Mesenchymal stem cell (in vitro differentiated cells and primary cell): ENCODE data around the gene TOMM70.

Experiments
- DNase-seq: peaks from one replicate; pipeline ENCODE4 v3.0.0-alpha.2; 2013
- H2AFZ ChIP-seq: one replicate; pipeline ENCODE4 v1.6.1; 2013; ENCODE audit warnings: low read depth, mild to moderate bottlenecking, control low read depth, inconsistent platforms, low read length, moderate library complexity
- H2AK5ac ChIP-seq: 2 replicates; pipeline ENCODE4 v1.6.1; 2013; ENCODE audit warnings: low read length, moderate library complexity, mild to moderate bottlenecking, inconsistent platforms; ENCODE audit not compliant: severe bottlenecking
- H2BK120ac ChIP-seq: one replicate; pipeline ENCODE4 v1.6.1; 2013; ENCODE audit warnings: low read depth, mild to moderate bottlenecking, inconsistent platforms, low read length, moderate library complexity
- H2BK12ac ChIP-seq, 2 experiments: one replicate each; pipeline ENCODE4 v1.6.1; 2013; ENCODE audit warnings: inconsistent platforms in 2 of 2, low read length in 2 of 2, mild to moderate bottlenecking in 2 of 2, moderate library complexity in 2 of 2, control low read depth in 1 of 2
- H2BK15ac ChIP-seq: one replicate; pipeline ENCODE4 v1.6.1; 2013; ENCODE audit warnings: mild to moderate bottlenecking, low read depth, inconsistent platforms; ENCODE audit not compliant: poor library complexity, severe bottlenecking
- H2BK5ac ChIP-seq: 2 replicates; pipeline ENCODE4 v1.6.1; 2013; ENCODE audit warnings: low read depth, mild to moderate bottlenecking, low read length, control low read depth, inconsistent platforms; ENCODE audit not compliant: poor library complexity, severe bottlenecking
- H3K14ac ChIP-seq, 2 experiments: one replicate each; pipeline ENCODE4 v1.6.1; 2013; ENCODE audit warnings: inconsistent platforms in 2 of 2, low read length in 2 of 2, control low read depth in 1 of 2, mild to moderate bottlenecking in 1 of 2, moderate library complexity in 1 of 2
- H3K18ac ChIP-seq, 2 experiments: one replicate each; pipeline ENCODE4 v1.6.1; 2013; ENCODE audit warnings: inconsistent platforms in 2 of 2, low read length in 2 of 2, control low read depth in 1 of 2, low read depth in 1 of 2, mild to moderate bottlenecking in 1 of 2
- H3K23ac ChIP-seq, 2 experiments: one replicate each; pipeline ENCODE4 v1.6.1; 2013; ENCODE audit warnings: inconsistent platforms in 2 of 2, low read length in 2 of 2, mild to moderate bottlenecking in 2 of 2, moderate library complexity in 2 of 2, control low read depth in 1 of 2
- H3K27ac ChIP-seq: 2 replicates; pipeline ENCODE4 v1.5.1; 2013; ENCODE audit warnings: mild to moderate bottlenecking, moderate library complexity, low read length, control low read depth, inconsistent platforms; ENCODE audit not compliant: poor library complexity, severe bottlenecking
- H3K27me3 ChIP-seq, 2 experiments: 2 replicates each; pipeline versions ENCODE4 v1.6.1 to v1.7.0; 2013; ENCODE audit warnings: low read length in 2 of 2, mild to moderate bottlenecking in 2 of 2, moderate library complexity in 2 of 2, control low read depth in 1 of 2, inconsistent platforms in 1 of 2; ENCODE audit not compliant: control insufficient read depth in 1 of 2, insufficient read depth in 1 of 2
- H3K36me3 ChIP-seq, 2 experiments: 2 replicates each; pipeline versions ENCODE4 v1.6.1 to v1.7.0; 2013; ENCODE audit warnings: low read length in 2 of 2, control low read depth in 1 of 2, inconsistent platforms in 1 of 2, low read depth in 1 of 2, mild to moderate bottlenecking in 1 of 2; ENCODE audit not compliant: insufficient read depth in 2 of 2, control insufficient read depth in 1 of 2
- H3K4ac ChIP-seq, 2 experiments: one replicate each; pipeline ENCODE4 v1.6.1; 2013; ENCODE audit warnings: inconsistent platforms in 2 of 2, low read length in 2 of 2, mild to moderate bottlenecking in 2 of 2, moderate library complexity in 2 of 2, control low read depth in 1 of 2, low read depth in 1 of 2
- H3K4me1 ChIP-seq: 2 replicates; pipeline ENCODE4 v1.6.1; 2013; ENCODE audit warnings: low read depth, low read length, control low read depth; ENCODE audit not compliant: control insufficient read depth, insufficient read depth
- H3K4me2 ChIP-seq: 2 replicates; pipeline ENCODE4 v1.6.1; 2013; ENCODE audit warnings: low read length, mild to moderate bottlenecking, inconsistent platforms; ENCODE audit not compliant: poor library complexity, severe bottlenecking
- H3K4me3 ChIP-seq, 2 experiments: 2 replicates each; pipeline versions ENCODE4 v1.5.1 to v1.7.0; 2013; ENCODE audit warnings: low read length in 2 of 2, mild to moderate bottlenecking in 2 of 2, control low read depth in 1 of 2, low read depth in 1 of 2; ENCODE audit not compliant: insufficient read depth in 1 of 2
- H3K79me1 ChIP-seq: replicated peaks from 2 replicates; pipeline ENCODE4 v1.6.1; 2013; ENCODE audit warnings: mild to moderate bottlenecking, control low read depth, low read length, inconsistent platforms; ENCODE audit not compliant: poor library complexity, severe bottlenecking
- H3K9ac ChIP-seq: 2 replicates; pipeline ENCODE4 v1.7.0; 2013; ENCODE audit warnings: mild to moderate bottlenecking, low read length, moderate library complexity
- H3K9me3 ChIP-seq: 2 replicates; pipeline ENCODE4 v1.7.0; 2013; ENCODE audit warnings: mild to moderate bottlenecking, low read length; ENCODE audit not compliant: control insufficient read depth
- H4K8ac ChIP-seq: one replicate; pipeline ENCODE4 v1.6.1; 2013; ENCODE audit warnings: inconsistent platforms, mild to moderate bottlenecking, low read length, moderate library complexity
- H4K91ac ChIP-seq: one replicate; pipeline ENCODE4 v1.6.1; 2013; ENCODE audit warnings: mild to moderate bottlenecking, low read length, inconsistent platforms
- WGBS: methylation state at CpG from one replicate; pipeline ENCODE4 v1.1.7; 2013; ENCODE audit warnings: mixed read lengths; 5-methylcytosine and 5-hydroxymethylcytosine counted together

TOMM70 gene

DNA sequence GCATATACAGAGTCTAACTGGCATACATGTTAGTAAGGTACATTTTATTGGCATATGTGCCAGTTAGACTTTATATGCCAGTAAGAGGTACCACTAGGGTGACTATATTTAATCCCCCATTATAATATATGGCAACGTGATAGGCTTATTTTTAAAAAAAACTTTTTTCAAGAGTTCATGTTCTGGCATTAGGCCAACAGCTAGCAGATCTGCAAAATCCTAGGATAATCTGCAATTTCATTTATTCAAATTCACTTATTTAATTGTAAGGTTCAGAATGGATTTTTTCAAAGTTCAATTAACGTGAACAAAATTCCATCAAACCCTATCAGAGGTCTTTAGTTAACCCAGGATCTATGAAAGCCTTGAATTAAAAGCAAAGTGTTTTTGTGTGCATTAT lies 34.5 kb downstream of the TOMM70 start:
- Histone ChIP-seq H3K4ac (no peak overlapping the region), H2BK120ac (no peak overlapping the region), H3K27ac (no peak overlapping the region), H4K91ac (no peak overlapping the region), H3K9ac (no peak overlapping the region), H2BK15ac (no peak overlapping the region), H2AK5ac (no peak overlapping the region), H3K27me3 (no peaks in the 10 kb centered on the region), H2BK5ac (no peak overlapping the region), H3K4me3 (no peak overlapping the region), H2AFZ (no peak overlapping the region), H3K9me3 (no peaks in the 10 kb centered on the region), H3K18ac (no peak overlapping the region), H3K14ac (no peak overlapping the region), H3K4me1 (no peaks in the 10 kb centered on the region), H3K79me1 (peaks cover 13% of the 10 kb centered on the region), H3K36me3 (peaks cover 13 to 93% of the 10 kb centered on the region in 2 experiments), H2BK12ac (no peak overlapping the region), H4K8ac (no peak overlapping the region), H3K23ac (no peak overlapping the region), H3K4me2 (no peak overlapping the region)
- WGBS = no CpG with 5 or more reads among the region's 2 CpGs
- DNase-seq = no peak

DNA sequence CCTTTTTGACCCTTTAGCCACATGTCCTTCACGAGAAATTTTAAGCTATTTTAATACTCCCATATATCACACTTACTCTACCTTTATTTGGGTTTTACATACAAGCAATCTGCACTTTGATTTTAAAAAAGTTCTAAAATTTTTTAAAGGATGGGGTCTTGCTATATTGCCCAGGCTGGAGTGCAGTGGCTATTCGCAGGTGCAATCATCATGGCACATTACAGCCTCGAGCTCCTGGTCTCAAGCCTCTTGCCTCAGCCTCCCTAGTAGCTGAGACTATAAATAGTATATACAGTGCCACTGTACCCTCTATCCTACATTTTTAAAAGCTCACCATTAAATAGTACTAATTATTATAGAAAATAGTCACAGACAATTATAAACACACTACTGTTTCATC lies 36.5 kb downstream of the TOMM70 start:
- no peak overlapping the region for H2BK5ac ChIP-seq
- H3K36me3 ChIP-seq = peaks cover 12 to 94% of the 10 kb centered on the region in 2 experiments
- H3K9me3 ChIP-seq = no peaks in the 10 kb centered on the region
- no peaks in the 10 kb centered on the region for H3K27me3 ChIP-seq
- no peak overlapping the region for H3K4ac ChIP-seq
- H2AK5ac ChIP-seq = no peak overlapping the region
- no peak overlapping the region for H3K14ac ChIP-seq
- H4K8ac ChIP-seq = no peak overlapping the region
- no peaks in the 10 kb centered on the region for H3K4me1 ChIP-seq
- H3K9ac ChIP-seq = no peak overlapping the region
- no peak overlapping the region for H2BK15ac ChIP-seq
- no peak overlapping the region for H3K18ac ChIP-seq
- H3K23ac ChIP-seq = no peak overlapping the region
- H4K91ac ChIP-seq = no peak overlapping the region
- no peak for DNase-seq
- no peak overlapping the region for H3K4me2 ChIP-seq
- WGBS = 100% methylated on average over 3 of the region's 3 CpGs
- no peak overlapping the region for H2BK12ac ChIP-seq
- H2AFZ ChIP-seq = no peak overlapping the region
- no peak overlapping the region for H2BK120ac ChIP-seq
- H3K4me3 ChIP-seq = no peak overlapping the region
- no peak overlapping the region for H3K27ac ChIP-seq
- H3K79me1 ChIP-seq = peaks cover 10% of the 10 kb centered on the region

DNA sequence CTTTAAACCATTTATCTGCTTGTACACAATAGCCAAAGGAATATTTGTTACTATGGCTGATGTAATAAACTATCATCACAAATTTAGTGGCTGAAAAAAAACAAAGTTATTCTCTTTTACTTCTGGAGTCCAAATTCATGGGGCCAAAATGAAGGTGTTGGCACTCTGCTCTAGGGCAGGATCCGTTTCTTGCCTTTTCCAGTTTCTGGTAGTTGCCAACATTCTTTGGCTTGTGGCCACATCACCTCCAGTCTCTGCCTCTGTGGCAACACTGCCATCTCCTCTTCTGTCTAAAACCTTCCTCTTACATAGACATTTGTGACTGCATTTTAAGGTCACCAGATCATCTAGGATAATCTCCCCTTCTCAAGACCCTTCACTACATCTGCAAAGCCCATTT lies 39.0 kb downstream of the TOMM70 start:
- Histone ChIP-seq H2BK5ac (no peak overlapping the region), H3K4me1 (no peaks in the 10 kb centered on the region), H4K8ac (no peak overlapping the region), H3K9me3 (no peaks in the 10 kb centered on the region), H3K27me3 (no peaks in the 10 kb centered on the region), H3K4me2 (no peak overlapping the region), H3K4me3 (no peak overlapping the region), H2BK15ac (no peak overlapping the region), H2BK12ac (no peak overlapping the region), H3K79me1 (peaks cover 1% of the 10 kb centered on the region), H3K27ac (no peak overlapping the region), H3K23ac (no peak overlapping the region), H3K9ac (no peak overlapping the region), H2BK120ac (no peak overlapping the region), H3K14ac (no peak overlapping the region), H2AFZ (no peak overlapping the region), H3K36me3 (peaks cover 13 to 90% of the 10 kb centered on the region in 2 experiments), H2AK5ac (no peak overlapping the region), H3K4ac (no peak overlapping the region), H3K18ac (no peak overlapping the region), H4K91ac (no peak overlapping the region)
- no peak for DNase-seq
- 97% methylated on average over 1 of the region's 1 CpG for WGBS

DNA sequence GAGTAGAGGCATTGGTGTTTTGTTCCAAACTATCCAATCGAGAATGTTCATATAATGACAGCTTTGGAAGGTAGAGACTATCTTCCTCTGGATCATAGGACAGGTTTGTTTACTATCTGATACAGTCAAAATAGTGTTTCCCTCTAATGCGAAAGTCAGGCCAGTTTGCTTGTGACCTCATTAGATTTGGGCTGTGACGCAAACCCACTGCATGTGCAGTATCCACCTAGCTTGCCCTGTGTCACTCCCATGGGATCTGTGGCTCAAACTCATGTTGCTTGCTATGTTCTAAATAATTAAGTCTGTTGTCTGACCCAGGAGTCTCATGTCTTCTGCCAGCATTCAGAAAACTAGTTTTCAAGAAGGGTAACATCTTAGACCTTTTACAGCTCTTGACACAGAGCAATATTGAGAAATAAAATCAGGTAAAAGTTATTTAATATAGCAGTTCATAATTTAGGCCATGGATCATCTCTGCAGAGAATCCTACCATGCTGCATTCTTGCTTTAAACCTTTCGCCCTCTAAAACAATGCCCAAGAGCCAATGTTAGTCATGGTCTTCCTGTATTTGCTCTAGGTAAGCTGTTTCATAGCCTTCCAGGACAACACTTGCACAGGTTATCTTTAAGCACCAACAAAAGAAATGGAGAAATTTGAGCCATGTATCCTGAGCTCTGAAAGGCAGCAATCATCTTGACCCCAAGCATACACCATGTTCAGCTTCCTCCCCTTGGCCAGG lies 40.0 kb downstream of the TOMM70 start:
- Histone ChIP-seq H2AFZ (no peak overlapping the region), H4K8ac (no peak overlapping the region), H2BK12ac (no peak overlapping the region), H3K27ac (no peak overlapping the region), H2AK5ac (no peak overlapping the region), H3K79me1 (no peaks in the 10 kb centered on the region), H3K27me3 (no peaks in the 10 kb centered on the region), H3K4me2 (no peak overlapping the region), H3K9ac (no peak overlapping the region), H3K23ac (no peak overlapping the region), H3K4me3 (no peak overlapping the region), H3K4ac (no peak overlapping the region), H3K36me3 (peaks cover 11 to 90% of the 10 kb centered on the region in 2 experiments), H2BK120ac (no peak overlapping the region), H3K9me3 (no peaks in the 10 kb centered on the region), H4K91ac (no peak overlapping the region), H2BK5ac (no peak overlapping the region), H3K4me1 (no peaks in the 10 kb centered on the region), H2BK15ac (no peak overlapping the region), H3K18ac (no peak overlapping the region), H3K14ac (no peak overlapping the region)
- WGBS = 99% methylated on average over 4 of the region's 4 CpGs
- no peak for DNase-seq
